GM12878 (cell line): Measurements from ENCODE around the gene YTHDF1. TPM values are rescaled to one million over a fixed set of nuclear protein-coding genes. Genes with fewer than 3 reads are reported as not detected.

ENCODE experiments used
- ATAC-seq: fragments of 200-7000 bp; cut with Tn5 transposase; 3 replicates; pipeline ENCODE4 v1.9.1; 2020; ENCODE audit warnings: mild to moderate bottlenecking, moderate library complexity
- BruUV-seq: library from RNA; stranded (reverse); fragments of 400-500 nt; replicated peaks from 2 replicates; lab custom pipeline; 2021; lab: Mats Ljungman, UMichigan
- CTCF ChIA-PET: fragments of 300-600 bp; sonication (Branson Sonifier 250); formaldehyde crosslinking; extraction: SDS; loops from one replicate; lab custom pipeline; 2021; ENCODE audit warnings: inconsistent platforms; lab: Yijun Ruan, JAX
- POLR2A ChIA-PET: fragments of 350-600 bp; formaldehyde crosslinking; extraction: SDS; loops from one replicate; lab custom pipeline; 2021; ENCODE audit warnings: inconsistent platforms; lab: Charles Lee
- RAD21 ChIA-PET: fragments of 300-600 bp; sonication (Branson Sonifier 250); formaldehyde crosslinking; loops from one replicate; lab custom pipeline; 2023; ENCODE audit warnings: antibody characterized with exemption; ENCODE audit not compliant: unreplicated experiment; lab: Charles Lee
- SMC1A ChIA-PET: fragments of 300-600 bp; sonication (Branson Sonifier 250); formaldehyde crosslinking; loops from one replicate; lab custom pipeline; 2023; ENCODE audit not compliant: unreplicated experiment, uncharacterized antibody; lab: Charles Lee
- DNase-seq: peaks from one replicate; pipeline ENCODE4 v3.0.0-alpha.2; 2011; ENCODE audit warnings: low read depth, low spot score
- FAIRE-seq: peaks from 3 replicates; lab custom pipeline; 2011; peaks lifted over from hg19 to GRCh38; lab: Jason Lieb, UNC
- H2AFZ ChIP-seq: 2 replicates; pipeline ENCODE4 v1.6.0; 2011; ENCODE audit warnings: low read depth, low read length, control low read depth; ENCODE audit not compliant: control insufficient read depth
- H3K27ac ChIP-seq: 2 replicates; pipeline ENCODE4 v1.5.1; 2011; ENCODE audit warnings: control low read depth; ENCODE audit not compliant: control insufficient read depth, insufficient read depth
- H3K27me3 ChIP-seq, 2 experiments: replicated peaks in 1 of 2; 2 replicates each; pipeline versions ENCODE4 v1.6.0 to v1.6.1; 2011; ENCODE audit warnings: low read length in 1 of 2; ENCODE audit not compliant: control insufficient read depth in 2 of 2, insufficient read depth in 2 of 2
- H3K36me3 ChIP-seq, 2 experiments: 2 replicates each; pipeline ENCODE4 v1.5.1; 2011; ENCODE audit warnings: low read length in 1 of 2; ENCODE audit not compliant: control insufficient read depth in 2 of 2, insufficient read depth in 2 of 2
- H3K4me1 ChIP-seq: 2 replicates; pipeline ENCODE4 v1.6.1; 2011; ENCODE audit warnings: mild to moderate bottlenecking, low read length, moderate library complexity, mixed read lengths; ENCODE audit not compliant: control insufficient read depth, insufficient read depth
- H3K4me2 ChIP-seq: 2 replicates; pipeline ENCODE4 v1.6.0; 2011; ENCODE audit warnings: control low read depth; ENCODE audit not compliant: control insufficient read depth, insufficient read depth
- H3K4me3 ChIP-seq: fragments of 200-600 bp; sonication (generic); 2 replicates; pipeline ENCODE4 v1.5.1; 2016
- H3K79me2 ChIP-seq: 2 replicates; pipeline ENCODE4 v1.6.0; 2011; ENCODE audit warnings: low read length; ENCODE audit not compliant: control insufficient read depth, insufficient read depth
- H3K9ac ChIP-seq: 2 replicates; pipeline ENCODE4 v1.8.0; 2011; ENCODE audit warnings: low read length, control low read depth, mixed read lengths; ENCODE audit not compliant: control insufficient read depth, insufficient read depth
- H3K9me3 ChIP-seq: replicated peaks from 3 replicates; pipeline ENCODE4 v1.5.1; 2011; ENCODE audit warnings: mild to moderate bottlenecking, low read length; ENCODE audit not compliant: control insufficient read depth, insufficient read depth
- H4K20me1 ChIP-seq: 2 replicates; pipeline ENCODE4 v1.6.0; 2011; ENCODE audit not compliant: control insufficient read depth, insufficient read depth
- CBX3 ChIP-seq: fragments of 200-600 bp; sonication (generic); IDR thresholded peaks from 2 replicates; pipeline ENCODE4 v1.6.1; 2016; ENCODE audit warnings: low read depth, borderline replicate concordance
- CHD4 ChIP-seq: fragments of 200-600 bp; sonication (generic); IDR thresholded peaks from 2 replicates; pipeline ENCODE4 v1.6.1; 2016; ENCODE audit warnings: mild to moderate bottlenecking
- FOXM1 ChIP-seq: IDR thresholded peaks from 2 replicates; pipeline ENCODE4 v1.6.1; 2012; ENCODE audit warnings: low read depth, mild to moderate bottlenecking, inconsistent platforms, low read length, moderate library complexity
- MXI1 ChIP-seq: fragments of 150-350 bp; IDR thresholded peaks from 2 replicates; pipeline ENCODE4 v1.6.1; 2011; ENCODE audit warnings: low read depth, mild to moderate bottlenecking, inconsistent platforms, low read length, improper control_type of control experiment
- SUZ12 ChIP-seq: fragments of 200-600 bp; sonication (generic); IDR thresholded peaks from one replicate; pipeline ENCODE4 v1.6.1; 2018; ENCODE audit warnings: antibody characterized with exemption, mild to moderate bottlenecking; ENCODE audit not compliant: unreplicated experiment
- ZBED1 ChIP-seq: IDR thresholded peaks from 2 replicates; pipeline ENCODE4 v1.6.1; 2016; ENCODE audit warnings: borderline replicate concordance
- WGBS: methylation state at CpG from one replicate; pipeline ENCODE4 v1.1.6; 2016; ENCODE audit warnings: low lambda C conversion rate; ENCODE audit not compliant: insufficient replicate concordance, insufficient coverage; ENCODE audit errors: missing lambda C conversion rate; 5-methylcytosine and 5-hydroxymethylcytosine counted together
- in situ Hi-C: fragments of 300-500 bp; cut with MboI; formaldehyde crosslinking; loops from 9 replicates; pipeline ENCODE4 v1.14.3; 2018; ENCODE audit warnings: mixed read lengths
- intact Hi-C: fragments of 100-400 bp; cut with micrococcal nuclease; formaldehyde crosslinking; loops from one replicate; pipeline ENCODE4 v1.14.2; 2022; ENCODE audit not compliant: unreplicated experiment
- polyA plus RNA-seq, 11 experiments: library from polyadenylated mRNA; depleted of rRNA in 4 of 11; unstranded in 6 of 11; stranded (reverse) in 5 of 11; fragments of >200 nt; fragmentation: Nextera tagmentation in 4 of 11; fragmentation: Illumina TruSeq in 1 of 11; extraction: Ambion mirVana in 4 of 11; extraction: Trizol in 1 of 11; gene quantifications; 1 replicate in 1 of 11; 2 replicates in 10 of 11; pipeline versions ENCODE4 v1.2.1 to v1.2.3, GENCODE V29; 2011 to 2016; ENCODE audit warnings: inconsistent platforms in 2 of 11, missing spikeins in 2 of 11, low read depth in 1 of 11
- total RNA-seq, 4 experiments: library from RNA; depleted of rRNA in 3 of 4; stranded (reverse); fragments of >200 nt in 3 of 4; fragmentation: Illumina TruSeq in 1 of 4; extraction: Trizol in 1 of 4; gene quantifications; 2 replicates each; pipeline versions ENCODE4 v1.2.1 to v1.2.3, GENCODE V29; 2013 to 2021
- TF ChIP-seq, protein P1 (sequence below): fragments of 450-650 bp; IDR thresholded peaks from 2 replicates; pipeline ENCODE4 v1.6.1; 2018; ENCODE audit warnings: mild to moderate bottlenecking, low read depth, moderate library complexity; ENCODE audit not compliant: partially characterized antibody
- TF ChIP-seq, protein P2 (sequence below): fragments of 150-350 bp; IDR thresholded peaks from 2 replicates; pipeline ENCODE4 v1.6.1; 2014; ENCODE audit warnings: mild to moderate bottlenecking, low read depth, low read length
- TF ChIP-seq, protein P3 (sequence below): fragments of 450-650 bp; IDR thresholded peaks from 2 replicates; pipeline ENCODE4 v1.6.1; 2016; ENCODE audit warnings: mild to moderate bottlenecking

The YTHDF1 gene
- total and polyA plus RNA-seq, 10 of the 15 experiments (the other 5 are each of a cell fraction or from before 2014, with no cell fraction given), result 4.6 to 37.8 (median 20.5) TPM

DNA sequence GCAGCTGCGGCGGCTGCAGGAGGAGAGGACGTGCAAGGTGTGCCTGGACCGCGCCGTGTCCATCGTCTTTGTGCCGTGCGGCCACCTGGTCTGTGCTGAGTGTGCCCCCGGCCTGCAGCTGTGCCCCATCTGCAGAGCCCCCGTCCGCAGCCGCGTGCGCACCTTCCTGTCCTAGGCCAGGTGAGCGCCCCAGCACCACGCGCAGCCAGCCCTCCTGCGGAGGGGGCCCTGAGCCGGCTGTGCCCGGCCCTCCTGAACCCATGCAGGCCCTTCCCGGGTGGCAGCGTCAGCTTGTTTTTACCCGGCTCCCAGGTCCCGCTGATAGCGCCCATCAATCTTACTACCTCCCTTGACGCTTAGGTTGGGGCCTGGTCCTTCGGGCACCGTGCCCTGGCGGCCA, 23.5 kb upstream of the YTHDF1 start:
- SMC1A ChIA-PET, result no interaction called here
- DNase-seq, result no peak
- H4K20me1 ChIP-seq, result no peaks in the 10 kb centered on the region
- 56% methylated on average over 24 of the region's 30 CpGs for WGBS
- no peak for TF ChIP-seq SUZ12
- no peak for TF ChIP-seq MXI1
- TF ChIP-seq CHD4, result no peak
- TF ChIP-seq FOXM1, result no peak
- no peak for TF ChIP-seq ZBED1
- TF ChIP-seq, protein P1, sequence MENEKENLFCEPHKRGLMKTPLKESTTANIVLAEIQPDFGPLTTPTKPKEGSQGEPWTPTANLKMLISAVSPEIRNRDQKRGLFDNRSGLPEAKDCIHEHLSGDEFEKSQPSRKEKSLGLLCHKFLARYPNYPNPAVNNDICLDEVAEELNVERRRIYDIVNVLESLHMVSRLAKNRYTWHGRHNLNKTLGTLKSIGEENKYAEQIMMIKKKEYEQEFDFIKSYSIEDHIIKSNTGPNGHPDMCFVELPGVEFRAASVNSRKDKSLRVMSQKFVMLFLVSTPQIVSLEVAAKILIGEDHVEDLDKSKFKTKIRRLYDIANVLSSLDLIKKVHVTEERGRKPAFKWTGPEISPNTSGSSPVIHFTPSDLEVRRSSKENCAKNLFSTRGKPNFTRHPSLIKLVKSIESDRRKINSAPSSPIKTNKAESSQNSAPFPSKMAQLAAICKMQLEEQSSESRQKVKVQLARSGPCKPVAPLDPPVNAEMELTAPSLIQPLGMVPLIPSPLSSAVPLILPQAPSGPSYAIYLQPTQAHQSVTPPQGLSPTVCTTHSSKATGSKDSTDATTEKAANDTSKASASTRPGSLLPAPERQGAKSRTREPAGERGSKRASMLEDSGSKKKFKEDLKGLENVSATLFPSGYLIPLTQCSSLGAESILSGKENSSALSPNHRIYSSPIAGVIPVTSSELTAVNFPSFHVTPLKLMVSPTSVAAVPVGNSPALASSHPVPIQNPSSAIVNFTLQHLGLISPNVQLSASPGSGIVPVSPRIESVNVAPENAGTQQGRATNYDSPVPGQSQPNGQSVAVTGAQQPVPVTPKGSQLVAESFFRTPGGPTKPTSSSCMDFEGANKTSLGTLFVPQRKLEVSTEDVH, result no peak
- TF ChIP-seq, protein P2, sequence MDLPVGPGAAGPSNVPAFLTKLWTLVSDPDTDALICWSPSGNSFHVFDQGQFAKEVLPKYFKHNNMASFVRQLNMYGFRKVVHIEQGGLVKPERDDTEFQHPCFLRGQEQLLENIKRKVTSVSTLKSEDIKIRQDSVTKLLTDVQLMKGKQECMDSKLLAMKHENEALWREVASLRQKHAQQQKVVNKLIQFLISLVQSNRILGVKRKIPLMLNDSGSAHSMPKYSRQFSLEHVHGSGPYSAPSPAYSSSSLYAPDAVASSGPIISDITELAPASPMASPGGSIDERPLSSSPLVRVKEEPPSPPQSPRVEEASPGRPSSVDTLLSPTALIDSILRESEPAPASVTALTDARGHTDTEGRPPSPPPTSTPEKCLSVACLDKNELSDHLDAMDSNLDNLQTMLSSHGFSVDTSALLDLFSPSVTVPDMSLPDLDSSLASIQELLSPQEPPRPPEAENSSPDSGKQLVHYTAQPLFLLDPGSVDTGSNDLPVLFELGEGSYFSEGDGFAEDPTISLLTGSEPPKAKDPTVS, result no peak
- TF ChIP-seq CBX3, result no peak
- TF ChIP-seq, protein P3, sequence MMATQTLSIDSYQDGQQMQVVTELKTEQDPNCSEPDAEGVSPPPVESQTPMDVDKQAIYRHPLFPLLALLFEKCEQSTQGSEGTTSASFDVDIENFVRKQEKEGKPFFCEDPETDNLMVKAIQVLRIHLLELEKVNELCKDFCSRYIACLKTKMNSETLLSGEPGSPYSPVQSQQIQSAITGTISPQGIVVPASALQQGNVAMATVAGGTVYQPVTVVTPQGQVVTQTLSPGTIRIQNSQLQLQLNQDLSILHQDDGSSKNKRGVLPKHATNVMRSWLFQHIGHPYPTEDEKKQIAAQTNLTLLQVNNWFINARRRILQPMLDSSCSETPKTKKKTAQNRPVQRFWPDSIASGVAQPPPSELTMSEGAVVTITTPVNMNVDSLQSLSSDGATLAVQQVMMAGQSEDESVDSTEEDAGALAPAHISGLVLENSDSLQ, result no peak
- H3K9ac ChIP-seq, result no peak overlapping the region
- no peak for FAIRE-seq
- no peaks in the 10 kb centered on the region for H3K79me2 ChIP-seq
- CTCF ChIA-PET, result interaction anchor here (2.1 kb wide), 1 partner anchor 16 kb away, joined by 7 read pairs; no protein-coding TSS in a partner anchor
- no peak overlapping the region for H3K4me3 ChIP-seq
- BruUV-seq, result no TSS peak
- H3K36me3 ChIP-seq, result no peaks in the 10 kb centered on the region
- no peak for ATAC-seq
- H2AFZ ChIP-seq, result no peak overlapping the region
- RAD21 ChIA-PET, result no interaction called here
- peaks cover 0 to 2% of the 10 kb centered on the region in 2 experiments; a peak in 1 of 4 replicates for H3K27me3 ChIP-seq
- no peak overlapping the region for H3K4me2 ChIP-seq
- no peaks in the 10 kb centered on the region for H3K9me3 ChIP-seq
- POLR2A ChIA-PET, result no interaction called here
- intact Hi-C loops (no loop called here), in situ Hi-C loops (no loop called here)
- H3K4me1 ChIP-seq, result no peaks in the 10 kb centered on the region
- H3K27ac ChIP-seq, result no peak overlapping the region
